ENCODE measurements around the gene PRRT2. TPM values are rescaled to one million over a fixed set of nuclear protein-coding genes. Genes with fewer than 3 reads are reported as not detected.
"Not testable (repeated sequence)": the region's sequence is repeated elsewhere in the genome, so short reads cannot be mapped to it uniquely, and the experiment has no call there.

The PRRT2 gene
- total and polyA plus RNA-seq, 7 experiments from 2014 or later = 0.07 to 4.6 (median 2.4) TPM; not detected in 1

- H3K27ac ChIP-seq (ENCODE audit: low read depth, low read length); DNase-seq; H3K27me3 ChIP-seq (ENCODE audit: control insufficient read depth in 2 of 2, insufficient read depth in 2 of 2, low read length in 2 of 2); H3K27me3 Mint-ChIP-seq; H3K4me3 ChIP-seq (ENCODE audit: low read length); intact Hi-C loops (cut with micrococcal nuclease); H3K9me3 Mint-ChIP-seq; H3K9me3 ChIP-seq (ENCODE audit: control insufficient read depth in 2 of 3, low read length in 3 of 3); ATAC-seq: not testable (repeated sequence)
- ChIA-PET POLR2A (interaction anchor here (0.6 to 8.8 kb wide), 8 partner anchors 9 to 92 kb away, joined by 3 to 158 read pairs (median 5); partner anchors contain the start of gene MAZ), CTCF (interaction anchor here (0.7 kb wide), 1 partner anchor 15 kb away, joined by 3 read pairs; no protein-coding TSS in a partner anchor)
- Mint-ChIP-seq H3K4me1 (peaks cover 26 to 55% (median 45%) of the 10 kb centered on the region in 7 donors), H3K4me3 (peak overlapping the region in 4 of 10 donors; percentile 43 to 100 (median 82)), H3K36me3 (peaks cover 5 to 29% (median 14%) of the 10 kb centered on the region in 5 donors), H3K27ac (peak overlapping the region in 2 of 9 donors; percentile 11 to 74)
- peaks cover 17 to 29% of the 10 kb centered on the region in 2 donors for H3K4me1 ChIP-seq (ENCODE audit: control insufficient read depth in 2 of 2, insufficient read depth in 2 of 2, low read length in 2 of 2)
- H3K36me3 ChIP-seq (ENCODE audit: control insufficient read depth in 2 of 3, insufficient read depth in 3 of 3, low read length in 3 of 3) = peaks cover 0 to 20% (median 2%) of the 10 kb centered on the region in 3 experiments
Measured at GRCh38 chr16:29793153-29793552, 18.8 kb upstream of the PRRT2 start.

GRCh38 chr16:29794231-29794710 is 17.7 kb upstream of the PRRT2 start:
- CTCF ChIA-PET = interaction anchor here (0.6 to 1.7 kb wide), 3 partner anchors 23 to 134 kb away, joined by 3 to 4 read pairs (median 4); no protein-coding TSS in a partner anchor
- H3K36me3 Mint-ChIP-seq = peaks cover 5 to 34% (median 18%) of the 10 kb centered on the region in 5 donors
- intact Hi-C loops (cut with micrococcal nuclease) = no loop called here

GRCh38 chr16:29802416-29802935 is 9.5 kb upstream of the PRRT2 start:
- ATAC-seq (no peak), DNase-seq (no peak)
- Histone ChIP-seq H3K36me3 (ENCODE audit: control insufficient read depth in 2 of 3, insufficient read depth in 3 of 3, low read length in 3 of 3) (peaks cover 12 to 49% (median 25%) of the 10 kb centered on the region in 3 experiments), H3K27ac (ENCODE audit: low read depth, low read length) (peak overlapping the region; percentile 15), H3K4me1 (ENCODE audit: control insufficient read depth in 2 of 2, insufficient read depth in 2 of 2, low read length in 2 of 2) (peaks cover 12% of the 10 kb centered on the region in 2 donors), H3K9me3 (ENCODE audit: control insufficient read depth in 2 of 3, low read length in 3 of 3) (no peaks in the 10 kb centered on the region), H3K4me3 (ENCODE audit: low read length) (no peak overlapping the region), H3K27me3 (ENCODE audit: control insufficient read depth in 2 of 2, insufficient read depth in 2 of 2, low read length in 2 of 2) (no peaks in the 10 kb centered on the region)
- peak overlapping the region in 3 of 10 donors; percentile 21 to 61 (median 40) for H3K4me3 Mint-ChIP-seq
- peaks cover 5 to 38% (median 19%) of the 10 kb centered on the region in 5 donors for H3K36me3 Mint-ChIP-seq
- ChIA-PET POLR2A (interaction anchor here (0.6 to 6.3 kb wide), 10 partner anchors 10 to 96 kb away, joined by 3 to 158 read pairs (median 4); partner anchors contain the start of genes C16orf54, KIF22 and PAGR1), CTCF (interaction anchor here (3.7 kb wide), 1 partner anchor 101 kb away, joined by 18 read pairs; no protein-coding TSS in a partner anchor)
- intact Hi-C loops (cut with micrococcal nuclease) = loop anchor here in 1 of 2 donors (10.0 kb wide), 2 partner anchors 208 to 612 kb away; no protein-coding TSS in a partner anchor
- peaks cover 0 to 1% (median 0%) of the 10 kb centered on the region in 11 donors for H3K9me3 Mint-ChIP-seq
- peaks cover 15 to 24% (median 19%) of the 10 kb centered on the region in 7 donors for H3K4me1 Mint-ChIP-seq
- H3K27me3 Mint-ChIP-seq = no peaks in the 10 kb centered on the region
- H3K27ac Mint-ChIP-seq = peak overlapping the region in 6 of 9 donors; percentile 64 to 99 (median 92)

More at GRCh38 chr16:29794231-29794710, 17.7 kb upstream of the PRRT2 start:
- peaks cover 6 to 31% (median 12%) of the 10 kb centered on the region in 3 experiments for H3K36me3 ChIP-seq (ENCODE audit: control insufficient read depth in 2 of 3, insufficient read depth in 3 of 3, low read length in 3 of 3)
- H3K27me3 ChIP-seq (ENCODE audit: control insufficient read depth in 2 of 2, insufficient read depth in 2 of 2, low read length in 2 of 2) = no peaks in the 10 kb centered on the region
- peaks cover 17 to 29% of the 10 kb centered on the region in 2 donors for H3K4me1 ChIP-seq (ENCODE audit: control insufficient read depth in 2 of 2, insufficient read depth in 2 of 2, low read length in 2 of 2)
- H3K9me3 Mint-ChIP-seq = no peaks in the 10 kb centered on the region
- no peaks in the 10 kb centered on the region for H3K9me3 ChIP-seq (ENCODE audit: control insufficient read depth in 2 of 3, low read length in 3 of 3)
- ATAC-seq (no peak), DNase-seq (no peak)
- H3K27ac ChIP-seq (ENCODE audit: low read depth, low read length) = no peak overlapping the region
- POLR2A ChIA-PET = interaction anchor here (0.8 to 8.8 kb wide), 7 partner anchors 8 to 93 kb away, joined by 3 to 158 read pairs (median 5); partner anchors contain the start of gene MAZ
- peaks cover 0 to 2% (median 0%) of the 10 kb centered on the region in 5 donors for H3K27me3 Mint-ChIP-seq
- H3K27ac Mint-ChIP-seq = peak overlapping the region in 1 of 9 donors; percentile 37
- peaks cover 28 to 50% (median 42%) of the 10 kb centered on the region in 7 donors for H3K4me1 Mint-ChIP-seq
- no peak overlapping the region for H3K4me3 Mint-ChIP-seq
- no peak overlapping the region for H3K4me3 ChIP-seq (ENCODE audit: low read length)

DNA sequence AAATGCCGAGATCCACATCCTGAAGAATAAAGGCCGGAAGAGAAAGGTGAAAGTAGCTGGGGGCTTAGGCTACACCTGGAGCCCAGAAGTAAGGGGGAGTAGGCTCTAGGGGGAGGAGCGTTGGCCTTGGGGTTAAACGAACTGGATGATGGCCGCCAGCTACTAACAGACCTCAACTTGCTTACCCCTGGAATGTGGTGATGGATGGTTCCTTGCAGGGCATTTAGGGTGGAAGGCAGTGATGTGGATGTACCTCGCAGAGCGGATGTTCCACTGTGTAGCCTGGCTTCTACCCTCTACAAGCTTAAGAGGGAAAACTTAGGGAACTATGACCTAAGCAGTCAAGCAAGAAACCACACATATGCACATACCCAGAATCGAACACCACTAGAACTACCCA is 8.0 kb upstream of the PRRT2 start:
- DNase-seq (no peak), ATAC-seq (no peak)
- Histone ChIP-seq H3K27me3 (ENCODE audit: control insufficient read depth in 2 of 2, insufficient read depth in 2 of 2, low read length in 2 of 2) (no peaks in the 10 kb centered on the region), H3K4me1 (ENCODE audit: control insufficient read depth in 2 of 2, insufficient read depth in 2 of 2, low read length in 2 of 2) (peaks cover 21 to 24% of the 10 kb centered on the region in 2 donors), H3K9me3 (ENCODE audit: control insufficient read depth in 2 of 3, low read length in 3 of 3) (no peaks in the 10 kb centered on the region), H3K27ac (ENCODE audit: low read depth, low read length) (peak overlapping the region; percentile 95), H3K4me3 (ENCODE audit: low read length) (no peak overlapping the region), H3K36me3 (ENCODE audit: control insufficient read depth in 2 of 3, insufficient read depth in 3 of 3, low read length in 3 of 3) (peaks cover 13 to 39% (median 15%) of the 10 kb centered on the region in 3 experiments)
- H3K9me3 Mint-ChIP-seq = peaks cover 0 to 1% (median 0%) of the 10 kb centered on the region in 11 donors
- H3K4me1 Mint-ChIP-seq = peaks cover 23 to 40% (median 30%) of the 10 kb centered on the region in 7 donors
- intact Hi-C loops (cut with micrococcal nuclease) = loop anchor here (2.0 to 10.0 kb wide), 4 partner anchors 17 to 855 kb away; partner anchors contain the start of genes FBRS (in 1 of the 2) and MVP (in 1 of the 2)
- peaks cover 0 to 42% (median 15%) of the 10 kb centered on the region in 5 donors for H3K36me3 Mint-ChIP-seq
- POLR2A ChIA-PET = interaction anchor here (0.6 to 6.3 kb wide), 24 partner anchors 8 to 374 kb away, joined by 3 to 158 read pairs (median 4); partner anchors contain the start of genes C16orf54, KIF22, PAGR1 and PRRT2
- CTCF ChIA-PET = interaction anchor here (1.0 to 3.7 kb wide), 6 partner anchors 12 to 103 kb away, joined by 3 to 28 read pairs (median 11); partner anchors contain the start of genes KIF22 and PAGR1
- H3K27ac Mint-ChIP-seq = peak overlapping the region; percentile 95 to 100 (median 98)
- H3K27me3 Mint-ChIP-seq = peaks cover 0 to 2% (median 0%) of the 10 kb centered on the region in 5 donors
- peak overlapping the region; percentile 88 to 100 (median 97) for H3K4me3 Mint-ChIP-seq

- Histone ChIP-seq H3K27me3 (ENCODE audit: control insufficient read depth in 2 of 2, insufficient read depth in 2 of 2, low read length in 2 of 2) (no peaks in the 10 kb centered on the region), H3K27ac (ENCODE audit: low read depth, low read length) (peak overlapping the region; percentile 95), H3K36me3 (ENCODE audit: control insufficient read depth in 2 of 3, insufficient read depth in 3 of 3, low read length in 3 of 3) (peaks cover 9 to 39% (median 13%) of the 10 kb centered on the region in 3 experiments), H3K9me3 (ENCODE audit: control insufficient read depth in 2 of 3, low read length in 3 of 3) (no peaks in the 10 kb centered on the region), H3K4me1 (ENCODE audit: control insufficient read depth in 2 of 2, insufficient read depth in 2 of 2, low read length in 2 of 2) (peaks cover 27 to 30% of the 10 kb centered on the region in 2 donors), H3K4me3 (ENCODE audit: low read length) (peak overlapping the region; percentile 87)
- Mint-ChIP-seq H3K4me3 (peak overlapping the region; percentile 88 to 100 (median 98)), H3K27ac (peak overlapping the region; percentile 95 to 100 (median 99)), H3K36me3 (peaks cover 0 to 44% (median 12%) of the 10 kb centered on the region in 5 donors), H3K9me3 (peaks cover 0 to 1% (median 0%) of the 10 kb centered on the region in 11 donors), H3K4me1 (peaks cover 23 to 42% (median 33%) of the 10 kb centered on the region in 7 donors), H3K27me3 (peaks cover 0 to 2% (median 0%) of the 10 kb centered on the region in 5 donors)
- ATAC-seq (no peak), DNase-seq (no peak)
- ChIA-PET POLR2A (interaction anchor here (0.6 to 6.3 kb wide), 25 partner anchors 8 to 373 kb away, joined by 3 to 158 read pairs (median 4); partner anchors contain the start of genes C16orf54, KIF22, PAGR1 and PRRT2), CTCF (interaction anchor here (0.6 to 3.7 kb wide), 6 partner anchors 11 to 104 kb away, joined by 3 to 28 read pairs (median 11); partner anchors contain the start of genes KIF22 and PAGR1)
- intact Hi-C loops (cut with micrococcal nuclease) = loop anchor here (1.0 to 10.0 kb wide), 18 partner anchors 12 to 1118 kb away; partner anchors contain the start of genes CDIPT (in 2 of the 2), FBRS (in 2 of the 2), HIRIP3 (in 2 of the 2) and KIF22 (in 2 of the 2)
Measured at GRCh38 chr16:29804455-29805231, 7.3 kb upstream of the PRRT2 start.
